Small intestine (tissue), 7 donors: ENCODE data around the gene EYS. TPM values are rescaled to one million over a fixed set of nuclear protein-coding genes. Genes with fewer than 3 reads are reported as not detected.

Experiments
- DNase-seq, 2 donors: peaks; one replicate each; pipeline versions ENCODE4 v3.0.0 to v3.0.0-alpha.2; 2013
- FAIRE-seq: peaks from 2 replicates; lab custom pipeline; 2012; peaks lifted over from hg19 to GRCh38; lab: Jason Lieb, UNC
- H3K27ac ChIP-seq, 3 donors: one replicate each; pipeline ENCODE4 v1.5.1; 2013; ENCODE audit warnings: low read length in 2 of 3, mild to moderate bottlenecking in 2 of 3, control low read depth in 1 of 3, inconsistent platforms in 1 of 3, low read depth in 1 of 3, moderate library complexity in 1 of 3
- H3K27me3 ChIP-seq, 3 donors: one replicate each; pipeline ENCODE4 v1.6.1; 2013; ENCODE audit warnings: low read length in 3 of 3, inconsistent platforms in 1 of 3; ENCODE audit not compliant: control insufficient read depth in 3 of 3, insufficient read depth in 3 of 3
- H3K36me3 ChIP-seq, 3 donors: one replicate each; pipeline ENCODE4 v1.6.1; 2013; ENCODE audit warnings: low read length in 3 of 3, inconsistent platforms in 1 of 3, low read depth in 1 of 3, mild to moderate bottlenecking in 1 of 3, moderate library complexity in 1 of 3; ENCODE audit not compliant: control insufficient read depth in 3 of 3, insufficient read depth in 2 of 3
- H3K4me1 ChIP-seq, 3 donors: one replicate each; pipeline ENCODE4 v1.6.1; 2013; ENCODE audit warnings: low read length in 2 of 3, inconsistent platforms in 1 of 3, low read depth in 1 of 3, mild to moderate bottlenecking in 1 of 3, moderate library complexity in 1 of 3; ENCODE audit not compliant: control insufficient read depth in 3 of 3, insufficient read depth in 2 of 3
- H3K4me3 ChIP-seq, 3 donors: one replicate each; pipeline ENCODE4 v1.5.1; 2013; ENCODE audit warnings: low read length in 3 of 3, control low read depth in 1 of 3, inconsistent platforms in 1 of 3, low read depth in 1 of 3, mild to moderate bottlenecking in 1 of 3, moderate library complexity in 1 of 3
- H3K9me3 ChIP-seq, 2 donors: one replicate each; pipeline ENCODE4 v1.6.1; 2013; ENCODE audit warnings: low read depth in 1 of 2, low read length in 1 of 2; ENCODE audit not compliant: control insufficient read depth in 2 of 2, insufficient read depth in 1 of 2
- WGBS, 3 donors: extraction: QIAGEN DNeasy Blood & Tissue Kit; methylation state at CpG; one replicate each; pipeline ENCODE4 v1.1.7; 2013; 5-methylcytosine and 5-hydroxymethylcytosine counted together
- polyA plus RNA-seq, 4 donors: library from polyadenylated mRNA; stranded (reverse) in 3 of 4; unstranded in 1 of 4; fragments of 200-250 nt in 3 of 4; fragments of 120-200 nt in 1 of 4; gene quantifications; one replicate each; pipeline versions ENCODE4 v1.2.1 to v1.2.3, GENCODE V29; 2013
- donor health status: healthy with polysubstance abuse.
- donor health status: control.
- donor health status: control.
- donor health status: Bipolar disorder and iron deficiency.
- donor health status: healthy.

Gene EYS
- polyA plus RNA-seq, 4 donors: 0.78 TPM; not detected in 3

GRCh38 chr6:64347411-64347810, 1359.6 kb downstream of the EYS start:
- Histone ChIP-seq H3K9me3 (no peaks in the 10 kb centered on the region), H3K27me3 (no peaks in the 10 kb centered on the region), H3K27ac (no peak overlapping the region), H3K4me3 (no peak overlapping the region), H3K36me3 (no peaks in the 10 kb centered on the region), H3K4me1 (no peaks in the 10 kb centered on the region)
- DNase-seq: no peak
- WGBS, 3 donors: 72 to 100% (median 75%) methylated on average over 1 of the region's 1 CpG
- FAIRE-seq: no peak

- no peaks in the 10 kb centered on the region for H3K36me3 ChIP-seq
- H3K27ac ChIP-seq: no peak overlapping the region
- WGBS, 3 donors: 65 to 82% (median 68%) methylated on average over 8 of the region's 8 CpGs
- DNase-seq (no peak), FAIRE-seq (no peak)
- no peaks in the 10 kb centered on the region for H3K4me1 ChIP-seq
- no peak overlapping the region for H3K4me3 ChIP-seq
- H3K27me3 ChIP-seq: no peaks in the 10 kb centered on the region
- H3K9me3 ChIP-seq: no peaks in the 10 kb centered on the region
Measured at GRCh38 chr6:64335195-64335594, 1371.8 kb downstream of the EYS start.

GRCh38 chr6:64334636-64335035, 1372.4 kb downstream of the EYS start:
- no peak for FAIRE-seq
- no peaks in the 10 kb centered on the region for H3K27me3 ChIP-seq
- 96 to 100% (median 100%) methylated on average over 1 of the region's 1 CpG for WGBS, 3 donors
- DNase-seq: no peak
- H3K9me3 ChIP-seq: no peaks in the 10 kb centered on the region
- H3K27ac ChIP-seq: no peak overlapping the region
- no peaks in the 10 kb centered on the region for H3K4me1 ChIP-seq
- no peak overlapping the region for H3K4me3 ChIP-seq
- no peaks in the 10 kb centered on the region for H3K36me3 ChIP-seq

DNA sequence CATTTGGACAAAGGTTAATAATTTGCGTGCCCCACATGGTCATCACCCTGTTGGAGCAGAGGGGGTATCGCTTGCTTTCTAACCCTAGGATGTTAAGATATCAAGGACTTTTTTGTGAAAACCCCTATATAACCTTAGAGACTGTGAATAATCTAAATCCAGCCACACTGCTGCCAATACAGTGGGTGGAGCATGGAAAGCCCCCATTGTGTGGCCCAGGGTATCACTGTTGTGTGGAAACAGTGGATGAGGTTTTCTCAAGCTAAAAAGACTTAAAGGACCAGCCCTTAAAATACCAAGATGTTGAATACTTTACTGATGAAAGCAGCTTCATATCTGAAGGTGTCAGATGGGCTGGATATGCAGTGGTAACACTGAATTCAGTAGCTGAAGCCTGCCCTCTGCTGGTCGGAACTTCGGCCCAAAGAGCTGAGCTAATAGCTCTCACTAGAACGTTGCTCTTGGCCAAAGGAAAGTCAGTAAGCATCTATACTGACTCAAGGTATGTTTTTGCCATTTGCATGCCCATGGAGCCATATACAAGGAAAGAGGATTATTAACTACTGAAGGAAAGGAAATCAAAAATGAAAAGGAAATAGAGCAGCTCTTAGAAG, 1376.2 kb downstream of the EYS start:
- Histone ChIP-seq H3K4me3 (no peak overlapping the region), H3K9me3 (peaks cover 0 to 9% of the 10 kb centered on the region in 2 donors), H3K27ac (no peak overlapping the region), H3K27me3 (no peaks in the 10 kb centered on the region), H3K4me1 (no peaks in the 10 kb centered on the region), H3K36me3 (no peaks in the 10 kb centered on the region)
- 35 to 42% (median 39%) methylated on average over 5 of the region's 5 CpGs for WGBS, 3 donors
- no peak for FAIRE-seq
- DNase-seq: peak; percentile 13 to 76

DNA sequence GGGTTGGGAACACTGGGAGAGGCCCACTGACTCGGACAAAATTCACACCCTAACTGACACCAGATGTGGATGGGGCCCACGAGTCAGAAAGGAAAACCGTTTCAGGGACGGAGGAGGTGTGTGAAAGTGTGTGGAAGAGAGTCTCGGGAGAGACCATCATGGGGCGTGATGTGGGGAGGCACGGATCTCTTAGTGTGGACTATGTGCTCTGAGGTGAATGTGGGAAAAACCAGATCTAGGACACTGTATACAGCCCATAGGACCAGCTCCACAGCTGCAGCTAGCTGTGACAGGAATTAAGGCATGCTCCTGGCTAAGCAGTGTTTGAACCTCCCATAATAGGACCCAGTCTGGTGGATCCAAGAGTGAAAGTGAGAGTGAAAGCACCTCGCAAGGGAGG, 1380.1 kb downstream of the EYS start:
- FAIRE-seq (no peak), DNase-seq (no peak)
- Histone ChIP-seq H3K9me3 (peaks cover 0 to 9% of the 10 kb centered on the region in 2 donors), H3K4me3 (no peak overlapping the region), H3K27me3 (no peaks in the 10 kb centered on the region), H3K36me3 (no peaks in the 10 kb centered on the region), H3K4me1 (no peaks in the 10 kb centered on the region), H3K27ac (no peak overlapping the region)
- 77 to 86% (median 83%) methylated on average over 8 of the region's 8 CpGs for WGBS, 3 donors

GRCh38 chr6:64325093-64325492, 1381.9 kb downstream of the EYS start:
- FAIRE-seq (no peak), DNase-seq (no peak)
- 55 to 68% (median 57%) methylated on average over 2 of the region's 2 CpGs for WGBS, 3 donors
- H3K4me1 ChIP-seq: no peaks in the 10 kb centered on the region
- no peaks in the 10 kb centered on the region for H3K36me3 ChIP-seq
- no peaks in the 10 kb centered on the region for H3K27me3 ChIP-seq
- peaks cover 0 to 9% of the 10 kb centered on the region in 2 donors for H3K9me3 ChIP-seq
- no peak overlapping the region for H3K4me3 ChIP-seq
- H3K27ac ChIP-seq: no peak overlapping the region

GRCh38 chr6:64310214-64310613, 1396.8 kb downstream of the EYS start:
- H3K27me3 ChIP-seq: no peaks in the 10 kb centered on the region
- peaks cover 0 to 3% of the 10 kb centered on the region in 2 donors for H3K9me3 ChIP-seq
- H3K36me3 ChIP-seq: no peaks in the 10 kb centered on the region
- H3K4me3 ChIP-seq: no peak overlapping the region
- FAIRE-seq: no peak
- H3K4me1 ChIP-seq: no peaks in the 10 kb centered on the region
- DNase-seq: no peak
- H3K27ac ChIP-seq: no peak overlapping the region

DNA sequence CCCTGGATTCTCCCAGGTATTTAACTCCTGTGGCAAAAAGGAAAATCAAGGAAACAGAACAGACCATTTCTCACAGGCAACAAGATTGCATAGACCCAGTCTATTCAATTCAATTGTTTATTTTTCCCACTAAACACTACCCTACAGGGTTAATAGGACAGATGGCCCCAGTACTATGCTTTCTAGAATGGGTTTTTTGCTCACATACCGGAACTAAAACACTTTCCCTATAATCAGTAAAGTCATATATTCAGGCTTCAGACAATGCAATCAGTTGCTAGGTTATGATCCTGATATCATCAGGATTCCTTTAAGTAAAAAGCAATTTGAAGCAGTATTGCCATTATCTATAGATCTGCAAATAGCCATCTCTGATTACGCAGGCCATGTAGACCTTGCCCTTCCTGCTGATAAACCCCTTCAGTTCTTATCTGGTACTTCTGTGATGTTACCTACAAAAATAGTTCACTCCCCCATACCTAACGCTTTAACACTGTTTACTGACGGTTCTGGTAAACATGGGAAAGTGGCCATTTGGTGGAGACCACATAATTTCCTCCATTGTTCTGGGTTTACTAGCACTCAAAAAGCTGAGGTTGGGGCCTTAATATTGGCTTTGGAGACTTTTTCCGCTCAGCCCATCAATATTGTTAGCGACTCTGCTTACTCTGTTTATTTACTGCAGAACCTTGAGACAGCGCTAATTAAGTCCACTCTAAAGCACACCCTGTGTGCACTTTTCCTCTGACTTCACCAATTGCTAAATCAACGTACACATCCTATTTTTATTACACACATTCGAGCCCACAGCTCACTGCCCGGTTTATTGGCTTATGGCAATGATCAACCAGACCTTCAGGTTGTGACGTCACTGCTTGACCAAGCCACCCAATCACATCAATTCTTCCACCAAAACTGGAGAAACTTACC, 1405.5 kb downstream of the EYS start:
- Histone ChIP-seq H3K36me3 (no peaks in the 10 kb centered on the region), H3K27me3 (no peaks in the 10 kb centered on the region), H3K27ac (no peak overlapping the region), H3K4me3 (no peak overlapping the region), H3K9me3 (peaks cover 3 to 21% of the 10 kb centered on the region in 2 donors), H3K4me1 (peaks cover 0 to 14% (median 0%) of the 10 kb centered on the region in 3 donors)
- FAIRE-seq (no peak), DNase-seq (peak in 1 of 2 donors; percentile 73)
- 20 to 61% (median 45%) methylated on average over 11 of the region's 11 CpGs for WGBS, 3 donors
